Hindlimb muscle (tissue), 1 donor: ENCODE data around the gene BARX1. TPM values are rescaled to one million over a fixed set of nuclear protein-coding genes. Genes with fewer than 3 reads are reported as not detected.

Experiments used
- DNase-seq: peaks from one replicate; pipeline ENCODE4 v3.0.0-alpha.2; 2013
- polyA plus RNA-seq: library from polyadenylated mRNA; unstranded; fragments of 120-200 nt; gene quantifications from one replicate; pipeline ENCODE4 v1.2.1, GENCODE V29; 2013; ENCODE audit not compliant: insufficient read length

Gene BARX1
- polyA plus RNA-seq, 1 donor = not detected

DNA sequence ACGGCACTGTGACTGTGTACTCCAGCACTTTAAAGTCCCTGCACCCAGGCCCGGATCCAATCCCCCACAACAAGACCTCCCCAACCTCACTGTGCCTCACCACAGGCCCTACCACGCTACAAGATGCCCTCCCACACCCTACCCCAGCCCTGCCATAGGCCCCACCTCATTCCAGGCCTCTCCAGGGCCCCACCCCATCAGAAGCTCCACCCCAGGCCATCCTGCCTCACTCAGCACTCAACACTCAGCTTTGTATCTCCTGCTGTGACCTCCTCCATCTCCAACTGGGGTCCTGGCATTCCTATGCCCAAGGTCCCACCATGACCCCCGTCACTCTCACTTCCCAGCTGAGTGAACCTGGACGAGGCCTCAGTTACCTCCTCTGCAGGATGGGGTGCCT, 38.8 kb downstream of the BARX1 start:
- no peak for DNase-seq

DNA sequence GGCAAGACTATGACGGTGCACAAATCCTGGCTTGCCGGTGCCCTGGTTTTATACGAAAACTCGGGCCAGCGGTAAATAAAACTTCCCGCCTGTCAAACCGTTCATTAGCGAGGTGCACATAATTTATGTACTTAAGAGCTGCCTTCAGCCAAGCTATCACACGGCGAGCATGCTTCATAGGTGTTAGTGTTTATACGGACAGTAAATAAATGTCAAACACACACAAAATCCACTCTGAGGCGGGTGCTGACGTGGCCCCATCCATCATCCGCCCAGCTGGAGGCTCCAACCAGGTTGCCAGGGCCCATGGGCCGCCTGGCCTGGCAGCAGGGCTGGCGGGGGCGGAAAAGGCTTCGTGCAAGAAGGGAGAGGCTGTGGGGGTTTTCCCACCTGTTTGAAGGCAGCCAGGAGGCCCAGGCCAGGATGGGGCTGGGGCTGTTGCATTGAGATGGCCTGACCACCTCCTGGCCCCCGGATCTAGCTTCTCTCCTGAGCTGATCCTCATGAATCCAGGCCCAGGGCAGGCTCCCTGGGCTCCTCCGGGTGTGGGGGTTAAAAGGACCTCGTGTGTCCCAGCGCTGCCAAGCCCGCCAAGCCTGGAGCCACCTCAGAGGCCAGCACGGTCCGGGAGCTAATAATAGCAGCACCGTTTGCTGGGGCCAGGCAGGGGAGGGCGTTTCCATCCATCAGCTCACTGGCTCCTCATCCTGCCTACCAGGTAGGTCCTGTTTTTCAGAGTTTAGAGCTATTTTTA, 43.2 kb downstream of the BARX1 start:
- no peak for DNase-seq

DNA sequence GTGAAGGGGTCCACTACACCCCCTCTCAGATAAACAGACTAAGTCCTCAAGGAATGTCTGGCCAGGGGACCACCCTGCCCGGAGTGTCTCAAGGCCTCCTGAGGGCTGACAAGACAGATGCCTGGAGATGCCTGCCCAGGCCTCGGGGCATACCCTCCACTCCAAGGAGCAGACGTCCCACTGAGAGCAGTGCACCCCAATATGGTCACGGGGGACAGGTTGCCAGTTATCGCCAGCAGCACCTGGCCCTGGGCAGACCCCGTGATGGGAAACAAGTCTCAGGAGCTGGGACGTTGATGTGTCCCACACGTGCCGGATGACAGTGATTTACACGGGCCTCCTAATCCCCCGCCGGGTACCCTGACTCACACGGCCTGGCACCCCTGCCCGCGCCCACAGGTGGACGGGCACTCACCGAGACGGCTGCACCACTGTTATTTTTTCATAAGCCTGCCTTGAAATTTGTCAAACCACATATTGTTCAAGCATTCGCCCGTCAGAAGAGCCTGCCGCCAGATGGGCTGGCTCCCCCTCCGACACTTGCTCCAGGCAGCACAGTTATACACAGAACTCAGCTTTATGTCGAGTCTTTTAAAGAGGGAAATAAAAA, 43.9 kb downstream of the BARX1 start:
- no peak for DNase-seq

DNA sequence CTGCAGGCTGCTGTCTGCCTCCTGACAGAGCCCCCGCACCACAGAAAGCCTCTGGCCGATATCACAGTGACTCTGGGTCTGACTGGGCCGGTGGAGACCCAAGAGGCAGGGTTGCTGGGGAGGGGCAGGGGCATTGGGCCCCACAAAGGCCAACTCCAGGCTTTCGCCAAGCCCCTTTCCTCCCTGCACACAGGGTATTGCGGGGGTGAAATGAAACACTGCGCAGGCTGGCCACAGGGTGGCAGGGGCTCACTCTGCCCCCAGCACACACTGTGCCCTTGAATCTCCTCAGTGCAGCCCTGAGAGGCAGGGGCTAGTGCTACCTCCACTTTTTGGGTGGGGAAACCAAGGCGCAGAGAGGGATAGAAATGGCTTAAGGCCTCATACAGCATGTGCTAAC, 44.6 kb downstream of the BARX1 start:
- DNase-seq = no peak

DNA sequence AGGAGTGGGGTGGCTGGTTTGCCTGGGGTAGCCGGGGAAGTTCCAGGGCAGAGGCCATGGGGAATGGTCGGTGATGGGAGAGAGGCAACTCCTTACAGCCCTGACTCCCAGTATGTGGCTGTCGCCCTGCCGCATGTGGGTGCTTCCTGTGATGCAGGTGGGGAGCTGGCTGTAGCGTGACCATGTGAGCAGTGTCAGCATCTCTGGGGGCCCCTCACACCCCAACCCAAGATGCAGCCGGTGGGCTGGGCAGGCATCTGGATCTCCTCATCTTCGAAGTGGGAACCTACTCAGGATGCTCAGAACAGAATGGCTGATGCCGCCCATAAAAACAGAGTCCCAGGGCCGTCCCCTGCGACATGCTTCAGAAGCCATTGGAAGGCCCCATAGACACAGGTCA, 45.0 kb downstream of the BARX1 start:
- no peak for DNase-seq

DNA sequence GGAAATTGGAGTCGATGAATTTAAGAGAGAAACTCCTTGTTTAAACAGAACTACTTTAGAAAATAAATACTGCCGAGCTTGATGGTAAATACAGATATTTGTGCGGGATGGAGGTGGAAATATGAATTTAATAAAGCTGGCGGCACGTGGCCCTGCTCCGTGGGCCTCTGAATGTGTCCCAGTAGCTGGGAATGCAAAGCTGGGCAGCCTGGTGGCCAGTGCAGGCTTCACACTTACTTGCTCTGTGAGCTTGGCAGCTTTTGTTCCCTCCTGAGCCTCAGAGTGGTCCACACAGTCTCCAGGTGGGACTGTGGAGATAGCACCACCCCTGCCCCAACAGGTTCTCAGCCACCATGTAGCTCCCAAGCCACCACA, 45.9 kb downstream of the BARX1 start:
- no peak for DNase-seq

DNA sequence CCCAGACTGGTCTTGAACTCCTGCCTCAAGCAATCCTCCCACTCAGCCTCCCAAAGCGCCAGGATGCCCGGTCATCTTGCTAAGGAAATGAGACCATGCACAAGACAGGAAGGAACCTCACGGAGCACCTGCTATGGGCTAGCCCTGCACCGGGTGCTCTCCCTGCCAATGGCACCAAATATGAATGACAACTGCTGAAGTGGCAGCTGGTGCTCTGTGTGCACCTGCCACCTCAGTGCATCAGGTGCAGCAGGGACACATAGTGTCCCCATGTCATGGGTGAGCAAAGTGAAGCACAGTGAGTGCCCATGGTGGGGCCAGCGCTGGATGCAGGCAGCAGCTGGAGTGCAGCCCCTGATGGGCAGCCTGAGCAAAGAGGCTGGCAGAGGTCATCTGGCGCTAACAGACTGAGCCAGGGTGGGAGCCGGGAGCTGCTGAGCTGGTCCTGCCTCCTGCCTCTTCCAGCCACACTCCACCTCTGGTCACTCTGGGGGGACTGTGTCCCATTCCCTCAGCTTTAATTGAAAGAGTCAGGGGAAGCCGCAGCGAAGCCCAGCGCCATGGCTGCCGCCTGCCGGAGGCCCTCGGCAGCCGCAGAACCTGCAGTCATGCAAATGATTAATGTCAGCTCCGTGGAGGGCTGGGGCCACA, 46.4 kb downstream of the BARX1 start:
- DNase-seq = no peak

DNA sequence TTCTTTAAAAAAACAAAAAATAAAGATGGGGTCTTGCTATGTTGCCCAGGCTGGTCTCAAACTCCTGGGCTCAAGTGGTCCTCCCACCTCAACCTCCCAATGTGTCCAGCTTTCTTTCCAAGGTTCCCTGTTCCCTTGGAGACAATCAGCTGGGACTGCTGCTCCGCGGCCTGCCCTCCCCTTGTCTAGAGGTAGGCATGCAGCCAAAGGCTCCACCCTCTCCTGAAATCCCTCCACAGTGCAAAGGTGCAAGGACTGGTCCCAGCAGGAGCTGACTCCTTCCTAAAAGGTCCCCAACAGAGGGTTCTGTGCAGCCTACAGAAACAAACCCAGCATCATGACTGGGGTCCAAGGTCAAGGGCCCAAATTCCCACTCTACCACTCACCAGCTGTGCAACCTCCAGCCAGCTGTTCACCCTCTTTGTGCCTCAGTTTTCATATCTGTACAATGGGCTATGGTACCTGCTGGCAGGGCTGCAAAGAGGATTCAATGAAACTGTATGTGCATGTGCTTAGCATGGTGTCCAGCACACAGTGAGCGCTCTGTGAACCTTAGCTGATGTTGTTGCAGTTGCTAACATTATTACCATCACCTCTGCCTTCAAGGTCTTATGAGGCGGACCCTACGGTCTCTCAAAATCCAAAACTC, 47.5 kb downstream of the BARX1 start:
- no peak for DNase-seq

DNA sequence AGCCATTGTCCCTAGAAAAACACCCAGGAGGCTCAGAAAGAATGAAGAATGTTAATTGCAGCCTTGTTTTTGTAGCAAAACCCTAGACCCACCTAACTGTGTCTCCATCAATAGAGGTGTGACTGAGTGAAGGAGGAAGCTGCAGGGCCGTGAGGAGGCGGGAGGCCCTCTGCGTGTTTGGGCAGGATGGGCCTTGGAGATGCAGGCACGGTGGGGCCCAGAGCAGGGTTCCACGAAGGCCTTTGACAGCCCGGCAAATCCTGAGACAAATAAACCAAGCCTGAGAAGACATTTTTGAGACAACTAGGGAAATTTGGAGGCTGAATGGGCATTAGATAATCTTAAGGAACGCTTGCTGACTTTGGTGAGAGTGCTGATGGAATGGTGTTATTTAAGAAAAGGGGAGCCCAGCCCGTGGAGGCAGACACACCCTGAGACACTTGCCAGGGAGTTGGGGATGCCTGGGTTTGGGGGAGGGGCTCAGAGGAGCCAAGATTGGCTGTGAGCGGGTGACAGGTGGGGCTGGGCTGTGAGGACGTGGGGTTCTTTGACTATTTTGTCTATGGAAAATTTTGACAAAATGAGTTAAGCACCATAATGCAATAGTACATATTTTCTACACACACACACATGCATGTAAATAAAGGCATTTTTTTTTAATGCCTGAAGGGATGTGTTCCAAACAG, 48.8 kb downstream of the BARX1 start:
- no peak for DNase-seq

DNA sequence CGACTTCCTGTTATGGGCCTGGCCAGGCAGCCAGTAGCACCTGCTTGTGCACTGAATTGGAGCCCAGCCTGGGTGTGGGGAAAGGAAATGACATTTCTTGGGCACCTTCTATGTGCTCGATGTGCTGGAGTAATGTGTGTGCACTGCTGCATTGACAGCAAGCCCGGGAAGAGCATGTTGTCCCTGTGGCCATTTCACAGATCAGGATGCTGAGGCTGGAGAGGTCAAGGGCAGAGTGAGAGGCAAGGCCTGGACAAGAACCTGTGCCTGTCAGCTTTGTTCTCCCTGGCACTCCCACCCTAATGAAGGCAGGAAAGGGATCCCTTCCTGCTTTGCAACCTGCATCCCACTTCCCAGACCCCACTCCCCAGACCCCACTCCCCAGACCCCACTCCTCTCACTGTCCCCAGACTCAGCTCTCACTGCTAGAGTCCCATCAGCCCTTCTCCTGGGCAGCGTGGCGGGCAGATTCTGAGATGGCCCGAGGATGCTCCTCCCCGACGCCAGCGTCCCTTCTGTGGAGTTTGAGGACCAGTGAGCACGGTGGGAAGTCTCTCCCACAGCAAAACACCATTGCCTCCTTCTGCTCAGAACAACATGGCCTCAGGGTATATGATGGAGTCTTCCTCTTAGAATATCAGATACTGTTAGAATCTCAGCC, 49.6 kb downstream of the BARX1 start:
- no peak for DNase-seq

DNA sequence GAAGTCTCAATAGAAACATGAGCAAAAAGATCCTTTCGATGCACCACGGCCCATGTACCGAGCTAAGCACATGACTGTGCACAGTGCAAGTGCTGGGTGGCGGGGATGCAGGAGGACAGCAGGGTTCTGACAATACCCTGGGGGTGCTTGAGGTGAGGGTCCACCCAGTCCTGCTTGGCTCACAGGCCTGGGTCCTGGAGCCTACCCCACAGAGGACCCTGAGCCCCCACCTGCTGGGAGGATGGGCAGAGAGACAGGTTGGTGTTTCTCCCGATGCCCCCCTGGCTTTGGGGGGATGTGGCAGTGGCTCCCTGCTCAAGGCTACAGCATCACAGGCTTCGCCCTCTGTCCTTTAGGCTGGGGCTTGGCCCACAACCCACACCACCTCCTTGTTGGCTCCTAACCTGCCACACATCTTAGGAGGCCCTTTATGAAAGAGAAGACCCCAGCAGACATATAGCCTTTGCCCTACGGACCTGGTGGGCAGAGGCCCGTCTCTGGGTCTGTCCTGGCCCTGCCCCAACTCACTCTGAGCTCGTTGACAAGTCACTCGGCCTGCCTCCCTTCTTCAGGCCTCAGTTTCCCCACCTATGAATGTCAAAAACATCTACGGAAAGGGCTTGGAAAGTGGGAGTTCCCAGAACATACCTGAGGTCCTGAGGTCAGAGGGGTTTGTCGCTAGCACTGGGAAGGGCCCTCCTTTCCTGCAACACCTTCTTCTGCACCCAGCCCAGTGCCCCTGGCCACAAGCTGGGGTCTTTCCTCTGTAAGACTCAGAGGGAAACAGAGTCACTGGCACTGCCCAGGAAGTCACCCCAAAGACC, 50.3 kb downstream of the BARX1 start:
- DNase-seq = no peak

DNA sequence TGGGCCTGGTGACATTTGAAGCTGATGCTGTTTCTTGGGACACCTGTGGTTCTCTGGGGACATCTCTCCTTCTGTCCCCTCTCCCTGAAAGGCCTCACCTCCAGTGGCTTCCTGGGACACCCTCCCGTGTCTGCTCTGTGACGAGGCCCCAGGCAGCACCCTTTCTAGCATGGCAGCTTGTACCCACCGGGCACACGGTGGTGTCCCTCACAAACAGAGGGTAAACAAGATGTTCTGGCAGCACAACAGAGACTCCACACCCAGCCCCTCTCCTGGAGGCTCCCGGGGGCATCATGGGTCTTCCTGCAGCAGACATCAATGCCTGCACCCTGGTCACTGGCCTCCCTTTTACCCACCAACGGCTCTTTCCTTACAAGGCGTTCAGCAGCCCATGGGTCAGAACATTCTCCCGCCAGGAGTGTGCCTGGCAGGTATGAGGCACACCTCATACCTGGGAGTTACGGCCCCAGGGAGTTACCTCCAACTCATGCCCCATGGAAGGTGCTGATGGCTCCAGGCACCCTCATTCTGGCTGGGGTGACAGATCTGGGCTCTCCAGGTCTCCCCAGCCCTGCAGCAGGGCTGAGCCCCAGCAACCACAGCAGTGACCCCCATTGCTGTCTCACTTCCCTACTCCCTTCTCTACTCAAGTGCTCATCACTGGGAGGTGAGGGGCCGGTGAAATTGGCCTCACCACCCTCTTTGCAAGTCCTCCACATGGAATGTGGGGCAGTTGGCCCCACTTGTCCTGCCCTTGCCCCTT, 51.1 kb downstream of the BARX1 start:
- no peak for DNase-seq

DNA sequence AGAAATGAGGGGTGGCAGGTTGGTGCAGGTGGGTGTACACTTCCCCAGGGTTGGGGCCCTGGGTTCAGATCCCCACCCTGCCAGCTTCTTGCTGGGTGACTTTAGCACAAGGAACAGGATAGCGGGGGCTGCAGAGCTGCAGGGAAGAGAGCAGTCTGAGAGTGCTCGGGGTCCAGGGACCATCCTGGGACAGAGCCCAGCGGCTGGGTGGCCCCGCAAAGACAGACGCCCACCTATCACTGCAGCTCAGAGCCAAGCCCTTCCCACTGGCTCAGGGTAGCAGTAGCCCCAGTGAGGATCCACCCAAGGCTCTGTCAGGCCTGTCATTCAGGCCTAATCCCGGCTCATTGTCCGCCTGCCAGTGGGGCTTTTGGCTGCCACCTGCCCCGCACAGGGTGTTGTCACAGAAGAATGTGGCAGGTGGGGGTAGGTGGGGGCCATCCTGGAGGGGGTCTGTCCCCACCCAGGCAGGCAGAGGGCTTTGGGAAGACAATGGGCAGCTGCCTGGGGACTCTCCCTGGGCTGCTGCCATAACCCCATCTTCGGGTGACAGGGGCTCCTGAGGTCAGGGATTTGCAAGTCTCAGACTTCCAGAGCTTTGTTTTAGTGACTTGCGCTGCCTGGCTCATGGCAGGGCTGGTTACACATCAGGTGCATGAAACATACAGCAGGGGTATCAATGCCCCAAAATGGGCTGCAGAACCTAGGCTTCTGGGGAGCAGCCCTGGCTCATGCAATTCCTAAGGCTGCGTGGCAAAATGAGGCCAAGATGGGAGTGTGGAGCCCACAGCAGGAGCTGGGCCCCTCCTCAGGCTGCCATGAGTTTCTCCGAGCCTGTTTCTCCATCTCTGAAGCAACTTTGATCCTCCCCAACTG, 52.1 kb downstream of the BARX1 start:
- no peak for DNase-seq

DNA sequence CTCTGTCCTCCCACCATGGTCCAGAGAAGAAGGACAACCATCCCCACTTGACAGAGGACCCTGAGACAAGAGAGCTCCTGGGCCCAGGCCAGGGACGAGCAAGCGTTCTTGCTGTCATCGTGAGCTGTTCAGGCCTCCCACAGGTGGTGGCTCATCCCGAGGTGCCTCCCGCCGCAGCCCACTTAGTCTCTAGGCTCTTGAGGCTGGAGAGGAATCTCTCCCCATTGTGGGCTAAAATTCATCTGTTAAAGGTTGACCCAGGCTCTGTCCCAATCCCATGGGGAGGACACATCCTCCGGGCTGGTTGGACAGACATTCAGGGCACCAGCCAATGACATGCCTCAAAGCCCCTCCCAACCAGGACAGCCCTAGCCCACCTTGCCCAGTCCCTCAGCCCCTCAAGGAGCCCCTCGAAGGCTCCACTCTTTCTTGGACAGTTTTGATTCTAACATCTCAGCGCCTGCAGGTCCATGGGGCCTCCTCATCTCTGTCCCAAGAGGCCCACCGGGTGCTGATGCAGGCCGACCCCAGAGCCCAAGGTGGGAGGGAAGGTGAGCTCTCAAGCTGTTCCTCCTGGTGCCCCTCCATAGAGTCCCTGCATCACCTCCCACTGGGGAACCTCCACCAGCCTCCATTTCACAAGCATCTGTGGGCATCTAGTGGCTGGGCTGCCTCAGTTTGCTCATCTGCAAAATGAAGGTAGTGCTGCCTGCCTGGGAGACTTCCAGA, 52.9 kb downstream of the BARX1 start:
- DNase-seq = no peak
